ENCODE data around the gene ZNF543.

The ZNF543 gene

DNA sequence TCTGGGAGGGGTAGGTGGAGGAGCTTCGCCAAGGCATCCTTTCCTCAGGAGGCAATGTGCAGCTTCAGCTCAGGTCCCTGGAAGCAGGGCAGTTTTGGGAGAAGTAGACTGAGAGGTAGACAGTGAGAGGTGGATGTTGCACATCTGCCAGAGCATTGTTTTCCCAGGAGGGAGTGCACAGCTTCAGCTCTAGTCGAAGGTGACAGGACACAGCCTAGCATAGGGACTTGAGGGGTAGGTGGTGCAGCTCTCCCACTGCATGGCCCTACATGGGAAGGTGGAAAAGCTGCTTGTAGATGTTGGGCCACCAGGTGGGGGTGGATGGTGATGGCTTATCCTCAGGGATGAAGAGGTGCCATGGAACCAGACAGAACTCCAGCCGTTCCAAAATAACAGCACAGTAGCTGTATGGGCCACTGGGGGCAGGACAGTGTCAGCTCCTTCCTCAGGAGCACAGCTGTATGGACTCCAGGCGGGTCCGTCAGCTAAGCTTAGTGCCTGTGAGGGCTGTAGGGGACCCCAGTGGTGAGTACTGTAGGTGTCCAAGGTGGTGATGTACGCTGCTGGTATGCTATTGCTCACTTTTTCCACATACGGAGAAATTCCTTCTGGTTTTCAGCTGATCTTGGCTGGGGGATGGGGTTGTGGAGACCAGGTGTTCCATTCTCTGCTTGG is 17.4 kb upstream of the ZNF543 start:
- ATAC-seq = no peak
- Mint-ChIP-seq H3K4me3 (no peak overlapping the region), H3K4me1 (peaks cover 3% of the 10 kb centered on the region), H3K9me3 (peaks cover 3% of the 10 kb centered on the region), H3K36me3 (no peaks in the 10 kb centered on the region), H3K27ac (peak overlapping the region; percentile 37)
- DNase-seq (ENCODE audit: low spot score in 2 of 2) = no peak

DNA sequence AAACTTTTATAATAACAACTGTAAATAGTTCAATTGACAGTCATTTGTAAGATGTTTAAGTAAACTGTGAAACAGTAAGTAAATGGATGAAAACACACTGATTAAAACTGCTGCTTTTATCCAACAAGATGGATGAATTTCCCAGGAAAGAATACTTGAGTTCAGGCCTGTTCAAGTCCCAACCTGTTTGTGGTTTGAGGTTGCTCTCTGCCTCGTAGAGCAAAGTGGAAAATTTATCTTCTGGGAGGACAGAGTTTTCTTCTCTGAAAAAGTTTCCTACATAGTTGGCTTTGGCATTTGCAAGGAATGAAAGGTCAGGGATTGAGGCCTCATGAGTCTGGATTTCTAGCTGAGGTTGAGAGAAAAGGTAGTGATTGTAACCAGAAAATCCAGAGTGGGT is 15.2 kb upstream of the ZNF543 start:
- Mint-ChIP-seq H3K4me1 (peaks cover 7% of the 10 kb centered on the region), H3K4me3 (no peak overlapping the region), H3K27ac (no peak overlapping the region), H3K36me3 (peaks cover 10% of the 10 kb centered on the region), H3K9me3 (peaks cover 7% of the 10 kb centered on the region)
- DNase-seq (ENCODE audit: low spot score in 2 of 2) = no peak
- no peak for ATAC-seq

DNA sequence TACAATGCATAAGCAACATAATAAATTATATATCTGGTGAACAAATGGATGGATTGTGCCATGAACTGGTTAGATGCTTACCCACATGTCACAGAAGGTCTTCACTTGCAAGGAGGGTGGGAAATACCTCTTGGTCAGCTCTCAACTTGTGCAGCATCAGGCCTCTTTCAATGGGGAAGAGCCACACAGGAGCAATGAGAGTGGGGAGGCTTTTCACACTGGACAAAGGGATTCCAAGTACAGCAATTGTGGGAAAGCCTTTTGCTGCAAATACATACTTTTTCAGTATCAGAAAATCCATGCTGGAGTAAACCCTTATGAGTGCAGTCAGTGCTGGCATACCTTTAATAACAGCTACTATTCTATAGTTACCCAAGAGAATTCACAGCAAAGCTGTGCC is 11.8 kb upstream of the ZNF543 start:
- Mint-ChIP-seq H3K27ac (no peak overlapping the region), H3K4me3 (no peak overlapping the region), H3K4me1 (peaks cover 9% of the 10 kb centered on the region), H3K36me3 (peaks cover 12% of the 10 kb centered on the region), H3K9me3 (peaks cover 9% of the 10 kb centered on the region)
- ATAC-seq = no peak
- DNase-seq (ENCODE audit: low spot score in 2 of 2) = no peak

DNA sequence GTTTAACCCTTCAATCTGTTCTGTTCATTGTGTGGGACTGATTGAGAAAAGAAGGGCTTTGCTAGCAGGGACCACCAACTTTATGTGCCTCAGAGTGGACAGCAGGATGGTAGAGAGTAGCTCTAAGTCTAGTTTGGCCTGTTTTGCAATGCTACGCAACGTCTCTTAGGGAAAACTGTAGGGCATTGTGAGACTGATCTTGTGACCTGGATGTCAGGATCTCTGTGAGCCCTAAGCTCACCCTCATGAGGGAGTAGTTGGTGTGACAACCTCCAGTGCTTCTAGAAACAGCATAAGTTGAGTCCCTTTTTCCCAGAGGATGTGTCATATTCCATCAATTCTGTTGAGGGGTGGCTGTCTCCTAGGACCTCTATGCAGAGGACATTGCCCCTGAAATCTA is 9.5 kb upstream of the ZNF543 start:
- H3K4me1 Mint-ChIP-seq = peaks cover 9% of the 10 kb centered on the region
- no peak overlapping the region for H3K4me3 Mint-ChIP-seq
- ATAC-seq (no peak), DNase-seq (ENCODE audit: low spot score in 2 of 2) (no peak)
- H3K36me3 Mint-ChIP-seq = peaks cover 12% of the 10 kb centered on the region
- peaks cover 14% of the 10 kb centered on the region for H3K9me3 Mint-ChIP-seq
- H3K27ac Mint-ChIP-seq = peak overlapping the region; percentile 68

DNA sequence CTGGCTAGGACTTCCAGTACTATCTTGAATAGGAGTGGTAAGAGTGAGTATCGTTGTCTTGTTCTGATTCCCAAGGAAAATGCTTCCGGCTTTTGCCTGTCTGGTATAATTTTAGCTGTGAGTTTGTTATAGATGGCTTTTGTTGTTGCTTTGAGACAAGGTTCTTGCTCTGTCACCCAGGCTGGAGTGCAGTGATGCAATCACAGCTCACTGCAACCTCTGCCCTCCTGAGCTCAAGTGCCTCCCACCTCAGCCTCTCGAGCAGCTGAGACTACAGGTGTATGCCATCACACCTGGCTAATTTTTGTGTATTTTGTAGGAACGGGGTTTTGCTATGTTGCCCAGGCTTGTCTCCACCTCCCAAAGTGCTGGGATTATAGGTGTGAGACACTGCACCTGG is 6.1 kb upstream of the ZNF543 start:
- no peak for DNase-seq (ENCODE audit: low spot score in 2 of 2)
- peaks cover 8% of the 10 kb centered on the region for H3K36me3 Mint-ChIP-seq
- peaks cover 14% of the 10 kb centered on the region for H3K9me3 Mint-ChIP-seq
- no peak overlapping the region for H3K4me3 Mint-ChIP-seq
- H3K4me1 Mint-ChIP-seq = peaks cover 9% of the 10 kb centered on the region
- no peak overlapping the region for H3K27ac Mint-ChIP-seq
- no peak for ATAC-seq

DNA sequence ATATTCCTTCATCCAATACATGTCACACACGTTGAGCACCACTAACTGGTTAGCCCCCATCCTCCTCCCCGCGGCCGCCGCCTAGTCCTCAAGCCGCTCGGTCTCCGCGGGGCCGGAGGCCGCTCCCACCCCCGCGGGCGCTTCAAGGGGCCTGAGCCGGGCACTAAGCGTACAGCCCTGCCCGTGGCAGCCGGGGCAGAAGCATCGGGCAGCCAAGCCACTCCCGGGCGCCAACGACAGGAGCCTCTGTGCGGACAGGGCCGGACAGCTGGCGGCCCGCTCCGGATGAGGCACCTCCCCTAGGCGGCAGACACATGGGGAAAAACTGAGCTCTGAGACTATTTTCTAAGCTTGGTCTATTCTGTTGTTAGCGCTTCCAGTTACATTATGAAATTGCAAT is 2.8 kb upstream of the ZNF543 start:
- Mint-ChIP-seq H3K4me3 (no peak overlapping the region), H3K9me3 (peaks cover 12% of the 10 kb centered on the region), H3K36me3 (peaks cover 8% of the 10 kb centered on the region), H3K27ac (no peak overlapping the region), H3K4me1 (peaks cover 26% of the 10 kb centered on the region)
- ATAC-seq (no peak), DNase-seq (ENCODE audit: low spot score in 2 of 2) (no peak)

GRCh38 chr19:57319869-57320179 is 448 bp upstream of the ZNF543 start:
- DNase-seq (ENCODE audit: low spot score in 2 of 2) (no peak), ATAC-seq (no peak)
- Mint-ChIP-seq H3K9me3 (peaks cover 16% of the 10 kb centered on the region), H3K36me3 (peaks cover 23% of the 10 kb centered on the region), H3K4me3 (peak overlapping the region; percentile 91), H3K27ac (peak overlapping the region; percentile 96), H3K4me1 (peaks cover 26% of the 10 kb centered on the region)

GRCh38 chr19:57321116-57321515 is 844 bp downstream of the ZNF543 start:
- peaks cover 26% of the 10 kb centered on the region for H3K4me1 Mint-ChIP-seq
- DNase-seq (ENCODE audit: low spot score in 2 of 2) (no peak), ATAC-seq (no peak)
- H3K9me3 Mint-ChIP-seq = peaks cover 9% of the 10 kb centered on the region
- H3K27ac Mint-ChIP-seq = peak overlapping the region; percentile 96
- H3K36me3 Mint-ChIP-seq = peaks cover 36% of the 10 kb centered on the region
- H3K4me3 Mint-ChIP-seq = peak overlapping the region; percentile 91

DNA sequence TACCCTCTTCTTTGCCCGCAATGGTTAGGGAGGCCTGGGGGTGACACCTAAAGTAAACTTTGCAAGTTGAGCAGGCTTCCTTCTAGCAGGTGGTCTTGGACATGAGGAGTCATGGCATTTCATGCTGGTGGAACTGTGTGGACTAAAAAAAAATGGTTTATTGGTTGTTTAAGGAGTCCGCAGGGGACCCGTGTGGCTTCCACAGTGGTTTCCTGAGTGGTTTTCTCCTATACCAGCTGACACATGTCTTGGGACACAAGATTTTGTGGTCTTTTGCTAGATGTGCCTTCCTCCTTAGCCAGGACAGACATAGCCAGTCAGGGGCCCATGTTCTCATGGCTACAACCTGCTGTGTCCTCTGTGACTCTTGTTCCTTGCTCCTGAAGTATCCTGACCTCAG is 1.5 kb downstream of the ZNF543 start:
- H3K36me3 Mint-ChIP-seq = peaks cover 42% of the 10 kb centered on the region
- peaks cover 8% of the 10 kb centered on the region for H3K9me3 Mint-ChIP-seq
- H3K27ac Mint-ChIP-seq = no peak overlapping the region
- peak overlapping the region; percentile 91 for H3K4me3 Mint-ChIP-seq
- no peak for ATAC-seq
- peaks cover 26% of the 10 kb centered on the region for H3K4me1 Mint-ChIP-seq
- DNase-seq (ENCODE audit: low spot score in 2 of 2) = no peak

DNA sequence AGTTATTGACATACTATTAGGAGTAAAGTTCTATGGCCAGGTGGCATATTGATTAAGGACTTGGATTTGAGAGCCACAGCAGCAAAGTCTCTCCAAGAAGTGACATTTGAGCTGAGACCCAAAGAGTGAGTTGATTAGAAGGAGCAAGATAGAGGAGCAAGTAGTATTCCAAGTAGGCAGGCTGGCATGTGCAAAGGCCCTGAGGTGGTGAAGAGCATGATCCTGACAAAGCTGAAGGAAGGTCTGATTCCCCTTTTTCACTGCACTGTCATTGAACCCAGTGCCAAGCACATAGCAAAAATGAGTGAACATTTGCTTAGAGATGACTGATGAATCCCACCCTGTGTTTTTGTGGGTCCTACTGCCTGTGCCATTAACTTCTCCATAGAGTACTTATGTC is 4.7 kb downstream of the ZNF543 start:
- Mint-ChIP-seq H3K36me3 (peaks cover 69% of the 10 kb centered on the region), H3K4me3 (no peak overlapping the region), H3K9me3 (peaks cover 12% of the 10 kb centered on the region), H3K4me1 (peaks cover 20% of the 10 kb centered on the region), H3K27ac (no peak overlapping the region)
- DNase-seq (ENCODE audit: low spot score in 2 of 2) (no peak), ATAC-seq (no peak)

DNA sequence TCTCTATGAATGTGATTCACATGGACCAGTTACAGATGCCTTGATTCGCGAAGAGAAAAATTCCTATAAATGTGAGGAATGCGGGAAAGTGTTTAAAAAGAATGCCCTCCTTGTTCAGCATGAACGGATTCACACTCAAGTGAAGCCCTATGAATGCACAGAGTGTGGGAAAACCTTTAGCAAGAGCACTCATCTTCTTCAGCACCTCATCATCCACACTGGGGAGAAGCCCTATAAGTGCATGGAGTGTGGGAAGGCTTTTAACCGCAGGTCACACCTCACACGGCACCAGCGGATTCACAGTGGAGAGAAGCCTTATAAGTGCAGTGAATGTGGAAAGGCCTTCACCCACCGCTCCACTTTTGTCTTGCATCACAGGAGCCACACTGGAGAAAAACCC is 7.7 kb downstream of the ZNF543 start:
- H3K4me3 Mint-ChIP-seq = no peak overlapping the region
- ATAC-seq = no peak

DNA sequence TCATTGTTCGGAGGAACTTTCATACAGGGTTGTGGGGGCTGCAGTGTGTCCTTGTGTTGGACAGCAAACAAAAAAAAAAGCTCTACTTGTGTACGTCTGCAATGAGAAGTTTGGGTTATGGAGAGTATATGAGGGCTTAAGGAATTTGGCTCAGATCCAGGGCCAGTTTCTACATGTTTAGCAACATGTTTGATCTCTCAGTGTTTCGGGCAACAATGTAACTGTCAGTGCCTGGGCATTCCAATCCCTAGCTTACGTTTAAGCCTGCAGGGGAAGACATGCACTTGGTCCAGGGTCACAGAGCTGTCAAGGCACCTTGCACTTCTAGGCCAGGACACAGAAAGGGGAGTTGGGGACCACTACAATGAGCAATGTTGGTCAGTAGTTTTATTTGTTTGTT is 13.9 kb downstream of the ZNF543 start:
- Mint-ChIP-seq H3K9me3 (peaks cover 30% of the 10 kb centered on the region), H3K27ac (no peak overlapping the region), H3K4me3 (no peak overlapping the region), H3K36me3 (peaks cover 7% of the 10 kb centered on the region), H3K4me1 (no peaks in the 10 kb centered on the region)
- DNase-seq (ENCODE audit: low spot score in 2 of 2) = no peak
- ATAC-seq = no peak

More for the DNA sequence above, 7.7 kb downstream of the ZNF543 start:
- Mint-ChIP-seq H3K36me3 (peaks cover 64% of the 10 kb centered on the region), H3K27ac (no peak overlapping the region), H3K4me1 (no peaks in the 10 kb centered on the region), H3K9me3 (peaks cover 15% of the 10 kb centered on the region)
- no peak for DNase-seq (ENCODE audit: low spot score in 2 of 2)

GRCh38 chr19:57338877-57339276 is 18.6 kb downstream of the ZNF543 start:
- Mint-ChIP-seq H3K36me3 (no peaks in the 10 kb centered on the region), H3K4me3 (no peak overlapping the region), H3K9me3 (peaks cover 25% of the 10 kb centered on the region), H3K27ac (no peak overlapping the region), H3K4me1 (no peaks in the 10 kb centered on the region)
- no peak for DNase-seq (ENCODE audit: low spot score in 2 of 2)
- ATAC-seq = no peak

DNA sequence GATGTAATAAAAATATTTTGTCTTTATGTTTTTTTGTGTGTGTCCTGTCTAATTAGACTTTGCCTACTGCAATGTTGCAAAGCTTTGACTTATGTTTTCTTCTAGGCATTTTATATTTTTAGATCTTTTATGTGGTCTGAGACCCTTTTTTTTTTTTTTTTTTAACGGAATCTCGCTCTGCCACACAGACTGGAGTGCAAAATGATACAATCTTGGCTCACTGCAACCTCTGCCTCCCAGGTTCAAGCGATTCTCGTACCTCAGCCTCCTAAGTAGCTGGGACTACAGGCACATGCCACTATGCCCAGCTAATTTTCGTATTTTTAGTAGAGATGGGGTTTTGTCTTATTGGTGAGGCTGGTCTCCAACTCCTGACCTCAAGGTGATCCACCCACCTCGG is 22.3 kb downstream of the ZNF543 start:
- Mint-ChIP-seq H3K4me1 (no peaks in the 10 kb centered on the region), H3K4me3 (no peak overlapping the region), H3K36me3 (no peaks in the 10 kb centered on the region), H3K27ac (no peak overlapping the region), H3K9me3 (peaks cover 15% of the 10 kb centered on the region)
- no peak for DNase-seq (ENCODE audit: low spot score in 2 of 2)
- no peak for ATAC-seq

DNA sequence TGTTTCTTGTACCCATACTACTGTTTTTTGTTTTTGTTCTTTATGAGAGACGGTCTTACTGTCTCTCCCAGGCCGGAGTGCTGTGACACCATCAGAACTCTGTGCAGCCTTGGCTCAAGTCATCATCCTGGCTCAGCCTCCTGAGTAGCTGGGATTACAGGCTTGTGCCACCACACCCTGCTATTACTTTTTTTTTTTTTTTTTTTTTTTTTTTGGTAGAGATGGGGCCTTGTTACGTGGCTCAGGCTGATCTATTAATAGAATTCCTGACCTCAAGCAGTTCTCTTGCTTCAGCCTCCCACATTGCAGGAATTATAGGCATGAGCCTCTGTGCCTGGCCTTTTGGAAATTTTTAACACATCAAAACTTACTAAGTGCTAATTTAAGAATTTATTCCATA is 27.9 kb downstream of the ZNF543 start:
- DNase-seq (ENCODE audit: low spot score in 2 of 2) = peak in 1 of 2 donors; percentile 8
- ATAC-seq = no peak
- peaks cover 14% of the 10 kb centered on the region for H3K9me3 Mint-ChIP-seq
- H3K4me1 Mint-ChIP-seq = peaks cover 26% of the 10 kb centered on the region
- H3K36me3 Mint-ChIP-seq = peaks cover 1% of the 10 kb centered on the region
- H3K4me3 Mint-ChIP-seq = no peak overlapping the region
- no peak overlapping the region for H3K27ac Mint-ChIP-seq

GRCh38 chr19:57350877-57351805 is 30.9 kb downstream of the ZNF543 start, which contains the start of gene ZNF304:
Gene ZNF304, plus strand, starts transcription at chr19:57351271. Its CDS starts 394 bp downstream, at chr19:57351665.
- DNase-seq (ENCODE audit: low spot score in 2 of 2) (peak; percentile 65 to 85), ATAC-seq (peak; percentile 100)
- H3K36me3 Mint-ChIP-seq = peaks cover 23% of the 10 kb centered on the region
- H3K4me1 Mint-ChIP-seq = peaks cover 31% of the 10 kb centered on the region
- peak within 1 kb of the TSS; percentile 96 for H3K4me3 Mint-ChIP-seq
- peak within 1 kb of the TSS; percentile 95 for H3K27ac Mint-ChIP-seq
- H3K9me3 Mint-ChIP-seq = peaks cover 23% of the 10 kb centered on the region
